ENCODE results near the gene MAPKAP1. TPM values are rescaled to one million over a fixed set of nuclear protein-coding genes. Genes with fewer than 3 reads are reported as not detected.

Gene MAPKAP1
- total and polyA plus RNA-seq, 2 experiments from 2014 or later: 68.5 to 74.5 TPM

- Histone ChIP-seq H3K4me2 (ENCODE audit: unreplicated experiment) (no peak overlapping the region), H3K9me3 (ENCODE audit: low read depth) (no peaks in the 10 kb centered on the region), H3K79me2 (ENCODE audit: insufficient read depth) (no peaks in the 10 kb centered on the region), H3K27ac (no peak overlapping the region), H2AFZ (no peak overlapping the region), H3K9ac (no peak overlapping the region), H3K9me2 (ENCODE audit: insufficient read depth) (no peaks in the 10 kb centered on the region), H4K20me1 (ENCODE audit: insufficient read depth) (no peaks in the 10 kb centered on the region), H3K4me3 (no peak overlapping the region), H3K36me3 (ENCODE audit: low read depth) (no peaks in the 10 kb centered on the region), H3K27me3 (replicated peaks; ENCODE audit: insufficient read depth) (no peaks in the 10 kb centered on the region), H3K4me1 (ENCODE audit: insufficient read depth) (no peaks in the 10 kb centered on the region), H3F3A (ENCODE audit: insufficient read depth) (no peaks in the 10 kb centered on the region)
- in situ Hi-C loops (cut with MboI): loop anchor here (10.0 kb wide), 1 partner anchor 816 kb away; no protein-coding TSS in a partner anchor
- TF ChIP-seq EZH2 (IDR thresholded peaks at IDR 0.05; ENCODE audit: insufficient read depth, poor library complexity, severe bottlenecking): no peak
- no peak for TF ChIP-seq EZH2phosphoT487 (IDR thresholded peaks at IDR 0.05; ENCODE audit: insufficient read depth, low read depth)
- peak; percentile 9 for DNase-seq
- WGBS, 2 experiments (ENCODE audit: low coverage in 1 of 2, low lambda C conversion rate in 2 of 2, missing lambda C conversion rate in 2 of 2): 90 to 92% methylated on average over 16 to 20 of the region's 20 CpGs
These were observed 297.8 kb downstream of the MAPKAP1 start for GRCh38 chr9:125409217-125409636.

- no peak for TF ChIP-seq EZH2phosphoT487 (IDR thresholded peaks at IDR 0.05; ENCODE audit: insufficient read depth, low read depth)
- no peak for TF ChIP-seq EZH2 (IDR thresholded peaks at IDR 0.05; ENCODE audit: insufficient read depth, poor library complexity, severe bottlenecking)
- H3K79me2 ChIP-seq (ENCODE audit: insufficient read depth): no peaks in the 10 kb centered on the region
- peak overlapping the region; percentile 79 for H3K4me2 ChIP-seq (ENCODE audit: unreplicated experiment)
- peak overlapping the region; percentile 84 for H2AFZ ChIP-seq
- no peaks in the 10 kb centered on the region for H3K4me1 ChIP-seq (ENCODE audit: insufficient read depth)
- no peaks in the 10 kb centered on the region for H3F3A ChIP-seq (ENCODE audit: insufficient read depth)
- H3K9me2 ChIP-seq (ENCODE audit: insufficient read depth): no peaks in the 10 kb centered on the region
- peak overlapping the region; percentile 73 for H3K4me3 ChIP-seq
- no peak overlapping the region for H3K27ac ChIP-seq
- peak overlapping the region; percentile 64 for H3K9ac ChIP-seq
- H3K36me3 ChIP-seq (ENCODE audit: low read depth): no peaks in the 10 kb centered on the region
- no peaks in the 10 kb centered on the region for H3K27me3 ChIP-seq (replicated peaks; ENCODE audit: insufficient read depth)
- no peaks in the 10 kb centered on the region for H3K9me3 ChIP-seq (ENCODE audit: low read depth)
- no peaks in the 10 kb centered on the region for H4K20me1 ChIP-seq (ENCODE audit: insufficient read depth)
- 8 to 11% methylated on average over 57 to 77 of the region's 104 CpGs for WGBS, 2 experiments (ENCODE audit: low coverage in 1 of 2, low lambda C conversion rate in 2 of 2, missing lambda C conversion rate in 2 of 2)
- in situ Hi-C loops (cut with MboI): loop anchor here (10.0 kb wide), 1 partner anchor 817 kb away; no protein-coding TSS in a partner anchor
- DNase-seq: peak; percentile 88
These were observed 298.8 kb downstream of the MAPKAP1 start for GRCh38 chr9:125407974-125408900.

GRCh38 chr9:125407432-125407973, 299.5 kb downstream of the MAPKAP1 start:
- no peaks in the 10 kb centered on the region for H3K27me3 ChIP-seq (replicated peaks; ENCODE audit: insufficient read depth)
- no peaks in the 10 kb centered on the region for H3K79me2 ChIP-seq (ENCODE audit: insufficient read depth)
- H3K9me2 ChIP-seq (ENCODE audit: insufficient read depth): no peaks in the 10 kb centered on the region
- in situ Hi-C loops (cut with MboI): loop anchor here (10.0 kb wide), 1 partner anchor 817 kb away; no protein-coding TSS in a partner anchor
- no peaks in the 10 kb centered on the region for H3K4me1 ChIP-seq (ENCODE audit: insufficient read depth)
- H3K27ac ChIP-seq: no peak overlapping the region
- no peaks in the 10 kb centered on the region for H3K36me3 ChIP-seq (ENCODE audit: low read depth)
- TF ChIP-seq EZH2 (IDR thresholded peaks at IDR 0.05; ENCODE audit: insufficient read depth, poor library complexity, severe bottlenecking) (no peak), EZH2phosphoT487 (IDR thresholded peaks at IDR 0.05; ENCODE audit: insufficient read depth, low read depth) (no peak)
- H4K20me1 ChIP-seq (ENCODE audit: insufficient read depth): no peaks in the 10 kb centered on the region
- H3F3A ChIP-seq (ENCODE audit: insufficient read depth): no peaks in the 10 kb centered on the region
- DNase-seq: no peak
- H2AFZ ChIP-seq: peak overlapping the region; percentile 84
- peak overlapping the region; percentile 64 for H3K9ac ChIP-seq
- H3K4me3 ChIP-seq: peak overlapping the region; percentile 73
- WGBS, 2 experiments (ENCODE audit: low coverage in 1 of 2, low lambda C conversion rate in 2 of 2, missing lambda C conversion rate in 2 of 2): 29 to 32% methylated on average over 17 of the region's 17 CpGs
- H3K4me2 ChIP-seq (ENCODE audit: unreplicated experiment): peak overlapping the region; percentile 79
- H3K9me3 ChIP-seq (ENCODE audit: low read depth): no peaks in the 10 kb centered on the region

- Histone ChIP-seq H2AFZ (no peak overlapping the region), H3F3A (ENCODE audit: insufficient read depth) (no peaks in the 10 kb centered on the region), H3K4me2 (ENCODE audit: unreplicated experiment) (no peak overlapping the region), H3K4me1 (ENCODE audit: insufficient read depth) (no peaks in the 10 kb centered on the region), H4K20me1 (ENCODE audit: insufficient read depth) (no peaks in the 10 kb centered on the region), H3K9me2 (ENCODE audit: insufficient read depth) (no peaks in the 10 kb centered on the region), H3K27me3 (replicated peaks; ENCODE audit: insufficient read depth) (no peaks in the 10 kb centered on the region), H3K27ac (no peak overlapping the region), H3K9me3 (ENCODE audit: low read depth) (no peaks in the 10 kb centered on the region), H3K79me2 (ENCODE audit: insufficient read depth) (no peaks in the 10 kb centered on the region), H3K36me3 (ENCODE audit: low read depth) (no peaks in the 10 kb centered on the region), H3K4me3 (no peak overlapping the region), H3K9ac (no peak overlapping the region)
- WGBS, 2 experiments (ENCODE audit: low coverage in 1 of 2, low lambda C conversion rate in 2 of 2, missing lambda C conversion rate in 2 of 2): 94 to 96% methylated on average over 13 of the region's 13 CpGs
- DNase-seq: no peak
- TF ChIP-seq EZH2 (IDR thresholded peaks at IDR 0.05; ENCODE audit: insufficient read depth, poor library complexity, severe bottlenecking): no peak
- no peak for TF ChIP-seq EZH2phosphoT487 (IDR thresholded peaks at IDR 0.05; ENCODE audit: insufficient read depth, low read depth)
- in situ Hi-C loops (cut with MboI): loop anchor here (10.0 kb wide), 1 partner anchor 818 kb away; no protein-coding TSS in a partner anchor
These were observed 300.3 kb downstream of the MAPKAP1 start for GRCh38 chr9:125406810-125407087.

Measured in GM23248 (cell line).